Stomach (tissue), 9 donors: ENCODE data around the gene PDP2. TPM values are rescaled to one million over a fixed set of nuclear protein-coding genes. Genes with fewer than 3 reads are reported as not detected.
A peak's percentile ranks its signal among the peaks of the same experiment; 100 is the strongest.

Experiments
- DNase-seq, 2 donors: peaks; one replicate each; pipeline versions ENCODE4 v3.0.0 to v3.0.0-alpha.2; 2013 to 2019
- H3K27ac ChIP-seq, 5 donors: fragments of 200-600 bp in 4 of 5; sonication (generic) in 4 of 5; one replicate each; pipeline ENCODE4 v1.5.1; 2013 to 2019; ENCODE audit warnings: mild to moderate bottlenecking in 1 of 5, moderate library complexity in 1 of 5
- H3K27me3 ChIP-seq, 3 donors: fragments of 200-600 bp; sonication (generic); one replicate each; pipeline ENCODE4 v1.5.1; 2017 to 2019; ENCODE audit warnings: mixed run types in 1 of 3
- H3K36me3 ChIP-seq, 4 donors: fragments of 200-600 bp; sonication (generic); 1 replicate in 3 of 4; 2 replicates in 1 of 4; pipeline ENCODE4 v1.5.1; 2016 to 2019
- H3K4me1 ChIP-seq, 4 donors: fragments of 200-600 bp; sonication (generic); one replicate each; pipeline ENCODE4 v1.5.1; 2016 to 2019
- H3K4me3 ChIP-seq, 4 donors: fragments of 200-600 bp; sonication (generic) in 3 of 4; one replicate each; pipeline ENCODE4 v1.5.1; 2016 to 2019; ENCODE audit warnings: mild to moderate bottlenecking in 1 of 4
- H3K9me3 ChIP-seq, 4 donors: fragments of 200-600 bp; sonication (generic); one replicate each; pipeline ENCODE4 v1.5.1; 2016 to 2019
- EP300 ChIP-seq: sonication (generic); formaldehyde crosslinking; IDR thresholded peaks from one replicate; pipeline ENCODE4 v1.6.1; 2017; ENCODE audit warnings: antibody characterized with exemption
- POLR2A ChIP-seq, 4 donors: fragments of 450-650 bp; IDR thresholded peaks; one replicate each; pipeline ENCODE4 v1.6.1; 2016; ENCODE audit warnings: antibody characterized with exemption in 4 of 4, control low read depth in 2 of 4, mild to moderate bottlenecking in 1 of 4, moderate library complexity in 1 of 4
- POLR2AphosphoS5 ChIP-seq, 3 donors: sonication (generic); formaldehyde crosslinking; IDR thresholded peaks; one replicate each; pipeline ENCODE4 v1.6.1; 2016; ENCODE audit warnings: antibody characterized with exemption in 3 of 3
- WGBS, 5 donors: extraction: QIAGEN DNeasy Blood & Tissue Kit in 3 of 5; methylation state at CpG; one replicate each; pipeline versions ENCODE4 v1.1.5 to v1.1.7; 2013 to 2018; 5-methylcytosine and 5-hydroxymethylcytosine counted together
- intact Hi-C: fragments of 100-400 bp; cut with DNase I; formaldehyde crosslinking; loops from one replicate; pipeline ENCODE4 v1.15.1; 2023; ENCODE audit warnings: low total_unique reads
- polyA plus RNA-seq, 3 donors: library from polyadenylated mRNA; stranded (reverse); fragments of 200-250 nt; gene quantifications; one replicate each; pipeline ENCODE4 v1.2.3, GENCODE V29; 2013
- total RNA-seq, 5 donors: library from RNA; depleted of rRNA; stranded (reverse); fragments of >200 nt; gene quantifications; one replicate each; pipeline versions ENCODE4 v1.1.0 to v1.2.3, GENCODE V29; 2014 to 2016
- TF ChIP-seq, protein P1 (sequence below), 7 experiments: fragments of 450-650 bp in 4 of 7; fragments of 200-600 bp in 3 of 7; sonication (generic) in 3 of 7; IDR thresholded peaks; one replicate each; pipeline ENCODE4 v1.5.1; 2016 to 2019; ENCODE audit warnings: antibody characterized with exemption in 7 of 7, control low read depth in 2 of 7, mild to moderate bottlenecking in 1 of 7
- donor health status: healthy with polysubstance abuse.
- donor health status: Bipolar disorder and iron deficiency.
- donor health status: healthy.

Gene PDP2
- total and polyA plus RNA-seq, 8 donors, result 1.6 to 96.9 (median 5.0) TPM

DNA sequence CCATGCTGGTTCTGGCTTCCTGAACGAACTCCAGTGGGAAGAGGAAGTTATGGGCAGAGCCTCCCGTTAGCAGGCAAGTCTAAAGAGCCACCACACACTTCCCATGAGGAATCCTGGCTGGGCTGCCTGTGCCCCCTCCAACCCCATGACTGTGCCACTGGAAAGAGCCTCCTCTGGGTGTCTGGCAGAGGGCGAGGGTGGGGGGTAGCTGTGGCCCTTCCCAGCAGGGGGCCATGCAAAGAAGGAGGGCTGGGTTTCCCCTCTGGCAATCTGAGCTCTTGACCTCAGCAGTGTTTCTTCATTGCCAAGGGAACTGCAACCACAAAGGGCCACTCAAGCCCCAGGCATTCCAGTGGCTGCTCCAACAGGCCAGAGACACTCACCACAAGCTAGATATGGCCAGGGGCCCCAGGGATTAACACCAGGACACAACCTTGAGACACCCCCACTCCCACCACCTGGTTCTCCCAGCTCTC, 46.7 kb downstream of the PDP2 start:
- Histone ChIP-seq H3K4me1 (peaks cover 14 to 73% (median 34%) of the 10 kb centered on the region in 4 donors), H3K4me3 (no peak overlapping the region), H3K27ac (peak overlapping the region in 4 of 5 donors; percentile 10 to 84 (median 48)), H3K27me3 (peaks cover 0 to 39% (median 24%) of the 10 kb centered on the region in 3 donors), H3K36me3 (peaks cover 0 to 9% (median 4%) of the 10 kb centered on the region in 4 donors), H3K9me3 (no peaks in the 10 kb centered on the region)
- TF ChIP-seq EP300 (no peak), POLR2AphosphoS5 (IDR thresholded peaks at IDR 0.05) (no peak), POLR2A (IDR thresholded peaks at IDR 0.05) (no peak)
- TF ChIP-seq, protein P1, sequence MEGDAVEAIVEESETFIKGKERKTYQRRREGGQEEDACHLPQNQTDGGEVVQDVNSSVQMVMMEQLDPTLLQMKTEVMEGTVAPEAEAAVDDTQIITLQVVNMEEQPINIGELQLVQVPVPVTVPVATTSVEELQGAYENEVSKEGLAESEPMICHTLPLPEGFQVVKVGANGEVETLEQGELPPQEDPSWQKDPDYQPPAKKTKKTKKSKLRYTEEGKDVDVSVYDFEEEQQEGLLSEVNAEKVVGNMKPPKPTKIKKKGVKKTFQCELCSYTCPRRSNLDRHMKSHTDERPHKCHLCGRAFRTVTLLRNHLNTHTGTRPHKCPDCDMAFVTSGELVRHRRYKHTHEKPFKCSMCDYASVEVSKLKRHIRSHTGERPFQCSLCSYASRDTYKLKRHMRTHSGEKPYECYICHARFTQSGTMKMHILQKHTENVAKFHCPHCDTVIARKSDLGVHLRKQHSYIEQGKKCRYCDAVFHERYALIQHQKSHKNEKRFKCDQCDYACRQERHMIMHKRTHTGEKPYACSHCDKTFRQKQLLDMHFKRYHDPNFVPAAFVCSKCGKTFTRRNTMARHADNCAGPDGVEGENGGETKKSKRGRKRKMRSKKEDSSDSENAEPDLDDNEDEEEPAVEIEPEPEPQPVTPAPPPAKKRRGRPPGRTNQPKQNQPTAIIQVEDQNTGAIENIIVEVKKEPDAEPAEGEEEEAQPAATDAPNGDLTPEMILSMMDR (IDR thresholded peaks at IDR 0.05), result no peak
- peak in 1 of 2 donors; percentile 58 for DNase-seq
- 59 to 87% (median 63%) methylated on average over 3 of the region's 3 CpGs for WGBS, 5 donors
- intact Hi-C loops, result no loop called here

DNA sequence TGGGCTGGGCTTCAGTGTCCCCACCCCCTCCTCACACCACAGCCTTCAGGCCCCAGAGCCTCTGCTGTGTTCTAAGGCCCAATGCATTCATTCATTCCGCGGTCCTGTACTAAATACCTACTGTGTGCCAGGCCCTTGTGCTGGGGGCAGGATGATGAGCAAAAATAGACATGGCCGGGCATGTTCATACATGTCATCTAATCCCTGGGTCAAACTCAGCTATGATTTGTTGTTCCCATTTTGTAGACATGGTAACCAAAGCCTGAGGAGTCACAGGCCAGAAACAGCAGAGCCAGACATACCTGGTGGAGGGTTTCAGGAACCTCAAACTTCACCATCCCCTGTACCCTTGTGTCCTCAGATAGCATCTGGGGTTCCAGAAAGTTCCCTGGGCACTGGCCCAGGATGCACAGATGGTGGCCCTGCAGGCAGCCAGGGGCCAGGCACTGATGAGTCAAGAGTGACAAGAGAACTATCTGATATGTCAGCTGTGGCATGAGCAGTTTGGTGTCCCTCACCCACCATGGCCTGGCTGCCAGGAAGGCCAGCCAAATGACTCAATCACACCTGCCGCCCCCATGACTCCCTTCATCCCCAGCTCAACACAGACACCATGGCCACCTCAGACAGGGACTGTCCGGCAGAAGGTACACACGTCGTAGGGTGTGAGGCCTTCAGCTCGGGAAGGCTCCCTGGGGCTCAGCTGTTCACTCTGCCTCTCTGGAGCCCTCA, 47.8 kb downstream of the PDP2 start:
- no peak overlapping the region for H3K27ac ChIP-seq
- no peaks in the 10 kb centered on the region for H3K9me3 ChIP-seq
- intact Hi-C loops, result no loop called here
- H3K36me3 ChIP-seq, result peaks cover 0 to 19% (median 11%) of the 10 kb centered on the region in 4 donors
- WGBS, 5 donors, result 92 to 95% (median 92%) methylated on average over 7 to 8 of the region's 8 CpGs
- no peak for DNase-seq
- TF ChIP-seq, protein P1 (IDR thresholded peaks at IDR 0.05), result no peak
- TF ChIP-seq POLR2AphosphoS5 (IDR thresholded peaks at IDR 0.05) (no peak), POLR2A (IDR thresholded peaks at IDR 0.05) (no peak), EP300 (no peak)
- peaks cover 22 to 73% (median 39%) of the 10 kb centered on the region in 4 donors for H3K4me1 ChIP-seq
- peaks cover 0 to 32% (median 24%) of the 10 kb centered on the region in 3 donors for H3K27me3 ChIP-seq
- no peak overlapping the region for H3K4me3 ChIP-seq

DNA sequence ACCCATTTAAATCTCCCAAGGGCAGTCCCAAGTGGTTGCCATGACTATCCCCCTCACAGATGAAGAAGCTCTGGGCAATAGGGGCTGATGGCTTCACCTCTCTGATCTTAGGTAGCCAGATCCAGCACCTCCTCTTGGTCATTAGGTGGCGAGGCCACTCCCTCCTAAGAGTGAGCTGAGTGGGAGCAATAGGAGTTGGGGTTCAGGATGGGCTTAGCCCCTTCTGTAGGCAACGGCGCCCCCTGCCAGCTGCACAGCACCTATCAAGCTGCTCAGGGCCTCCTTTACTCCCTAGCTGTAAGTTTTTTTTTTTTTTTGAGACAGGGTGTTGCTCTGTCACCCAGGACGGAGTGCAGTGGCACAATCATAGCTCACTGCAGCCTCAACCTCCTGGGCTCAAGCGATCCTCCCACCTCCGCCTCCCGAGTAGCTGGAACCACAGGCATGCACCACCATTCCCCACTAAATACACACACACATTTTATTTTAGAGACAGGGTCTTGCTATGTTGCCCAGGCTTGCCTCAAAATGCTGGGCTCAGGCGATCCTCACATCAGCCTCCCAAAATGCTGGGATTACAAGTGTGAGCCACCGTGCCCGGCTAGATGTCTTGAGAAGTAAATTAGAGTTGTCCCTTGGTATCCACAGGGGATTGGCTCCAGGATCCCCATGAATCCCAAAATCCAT, 48.5 kb downstream of the PDP2 start:
- intact Hi-C loops, result no loop called here
- DNase-seq, result peak in 1 of 2 donors; percentile 62
- Histone ChIP-seq H3K27me3 (peaks cover 0 to 25% (median 22%) of the 10 kb centered on the region in 3 donors), H3K4me3 (no peak overlapping the region), H3K27ac (no peak overlapping the region), H3K36me3 (peaks cover 0 to 19% (median 11%) of the 10 kb centered on the region in 4 donors), H3K4me1 (peaks cover 28 to 74% (median 43%) of the 10 kb centered on the region in 4 donors), H3K9me3 (no peaks in the 10 kb centered on the region)
- 68 to 81% (median 77%) methylated on average over 10 of the region's 10 CpGs for WGBS, 5 donors
- TF ChIP-seq, protein P1 (IDR thresholded peaks at IDR 0.05), result peak in 3 of 7 experiments; percentile 8 to 19 (median 13)
- no peak for TF ChIP-seq EP300

DNA sequence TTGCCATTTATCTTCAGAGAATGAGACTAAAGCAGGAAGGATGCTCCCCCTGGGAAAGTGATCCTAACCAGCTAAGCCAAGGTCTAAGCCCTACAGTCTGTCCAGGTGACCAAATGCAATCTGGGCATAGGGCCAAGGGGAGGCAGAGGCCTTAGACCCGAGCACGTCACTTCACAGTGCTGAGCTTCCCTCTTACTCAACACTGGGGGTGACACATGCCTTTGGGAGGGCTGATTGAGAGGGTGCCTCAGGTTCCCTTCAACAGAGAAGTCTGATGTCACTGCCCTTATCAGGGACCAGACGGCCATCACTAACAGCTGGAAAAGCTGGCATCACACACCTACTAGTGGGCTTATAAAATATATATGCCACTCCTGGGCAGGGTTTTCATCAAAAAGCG, 49.9 kb downstream of the PDP2 start:
- H3K27me3 ChIP-seq, result peaks cover 0 to 12% (median 8%) of the 10 kb centered on the region in 3 donors
- peaks cover 23 to 63% (median 36%) of the 10 kb centered on the region in 4 donors for H3K4me1 ChIP-seq
- no peak overlapping the region for H3K4me3 ChIP-seq
- no peaks in the 10 kb centered on the region for H3K9me3 ChIP-seq
- WGBS, 5 donors, result 39 to 53% (median 47%) methylated on average over 4 of the region's 4 CpGs
- peak; percentile 55 to 88 for DNase-seq
- peak overlapping the region in 1 of 5 donors; percentile 9 for H3K27ac ChIP-seq
- H3K36me3 ChIP-seq, result peaks cover 0 to 19% (median 11%) of the 10 kb centered on the region in 4 donors
- TF ChIP-seq, protein P1 (IDR thresholded peaks at IDR 0.05), result no peak
- TF ChIP-seq EP300 (no peak), POLR2AphosphoS5 (IDR thresholded peaks at IDR 0.05) (no peak), POLR2A (IDR thresholded peaks at IDR 0.05) (no peak)
- intact Hi-C loops, result no loop called here
